ENCODE measurements around the gene PDLIM3.
"Not testable (repeated sequence)": the region's sequence is repeated elsewhere in the genome, so short reads cannot be mapped to it uniquely, and the experiment has no call there.

PDLIM3 gene

GRCh38 chr4:185534866-185535611 lies at the start of gene PDLIM3:
PDLIM3 (minus strand) TSS chr4:185535507; CDS start chr4:185535434, 73 bp downstream.
- DNase-seq (ENCODE audit: low read depth in 2 of 2, low spot score in 1 of 2), result no peak

- no peak for DNase-seq (ENCODE audit: low read depth in 2 of 2, low spot score in 1 of 2)
These were observed 48.5 kb upstream of the PDLIM3 start for GRCh38 chr4:185583813-185584212.

- DNase-seq (ENCODE audit: low read depth in 2 of 2, low spot score in 1 of 2), result no peak
These were observed 47.5 kb upstream of the PDLIM3 start for GRCh38 chr4:185582651-185583400.

- DNase-seq (ENCODE audit: low read depth in 2 of 2, low spot score in 1 of 2), result no peak
These were observed 45.4 kb upstream of the PDLIM3 start for GRCh38 chr4:185580699-185581098.

GRCh38 chr4:185578284-185578683 lies 43.0 kb upstream of the PDLIM3 start:
- no peak for DNase-seq (ENCODE audit: low read depth in 2 of 2, low spot score in 1 of 2)

GRCh38 chr4:185576962-185577950 lies 41.9 kb upstream of the PDLIM3 start:
- no peak for DNase-seq (ENCODE audit: low read depth in 2 of 2, low spot score in 1 of 2)

GRCh38 chr4:185576314-185576961 lies 41.1 kb upstream of the PDLIM3 start:
- no peak for DNase-seq (ENCODE audit: low read depth in 2 of 2, low spot score in 1 of 2)

- no peak for DNase-seq (ENCODE audit: low read depth in 2 of 2, low spot score in 1 of 2)
These were observed 38.4 kb upstream of the PDLIM3 start for GRCh38 chr4:185573651-185574199.

GRCh38 chr4:185570727-185571126 lies 35.4 kb upstream of the PDLIM3 start:
- no peak for DNase-seq (ENCODE audit: low read depth in 2 of 2, low spot score in 1 of 2)

- DNase-seq (ENCODE audit: low read depth in 2 of 2, low spot score in 1 of 2), result no peak
These were observed 32.4 kb upstream of the PDLIM3 start for GRCh38 chr4:185567381-185568376.

- DNase-seq (ENCODE audit: low read depth in 2 of 2, low spot score in 1 of 2), result no peak
These were observed 31.7 kb upstream of the PDLIM3 start for GRCh38 chr4:185566972-185567371.

- no peak for DNase-seq (ENCODE audit: low read depth in 2 of 2, low spot score in 1 of 2)
These were observed 31.1 kb upstream of the PDLIM3 start for GRCh38 chr4:185566425-185566824.

GRCh38 chr4:185565696-185566095 lies 30.4 kb upstream of the PDLIM3 start:
- no peak for DNase-seq (ENCODE audit: low read depth in 2 of 2, low spot score in 1 of 2)

GRCh38 chr4:185564349-185564748 lies 29.0 kb upstream of the PDLIM3 start:
- DNase-seq (ENCODE audit: low read depth in 2 of 2, low spot score in 1 of 2), result no peak

- DNase-seq (ENCODE audit: low read depth in 2 of 2, low spot score in 1 of 2), result no peak
These were observed 27.2 kb upstream of the PDLIM3 start for GRCh38 chr4:185562531-185562930.

- no peak for DNase-seq (ENCODE audit: low read depth in 2 of 2, low spot score in 1 of 2)
These were observed 25.0 kb upstream of the PDLIM3 start for GRCh38 chr4:185560316-185560715.

GRCh38 chr4:185559915-185560281 lies 24.6 kb upstream of the PDLIM3 start:
- DNase-seq (ENCODE audit: low read depth in 2 of 2, low spot score in 1 of 2), result no peak

GRCh38 chr4:185559251-185559914 lies 24.1 kb upstream of the PDLIM3 start:
- DNase-seq (ENCODE audit: low read depth in 2 of 2, low spot score in 1 of 2), result not testable (repeated sequence)

All from stimulated activated CD8-positive, alpha-beta memory T cell treated with anti-CD3 and anti-CD28 coated beads, Interleukin-4, amount 100 ng/mL, for 4 hours (primary cell).